Subcutaneous adipose tissue (tissue), 4 donors: ENCODE measurements around the gene MGAT5B. TPM values are rescaled to one million over a fixed set of nuclear protein-coding genes. Genes with fewer than 3 reads are reported as not detected.

Experiments
- CTCF ChIP-seq: fragments of 450-650 bp; IDR thresholded peaks from one replicate; pipeline ENCODE4 v1.5.1; 2016; ENCODE audit warnings: low read depth, mild to moderate bottlenecking, control low read depth, antibody characterized with exemption, moderate library complexity
- total RNA-seq, 4 donors: library from RNA; depleted of rRNA; stranded (reverse); fragments of >200 nt; gene quantifications; one replicate each; pipeline ENCODE4 v1.1.0, GENCODE V29; 2016

Gene MGAT5B
- total RNA-seq, 4 donors from 2014 or later: 0.19 to 0.88 TPM; not detected in 2

GRCh38 chr17:76830987-76831715 lies 37.1 kb upstream of the MGAT5B start:
- no peak for TF ChIP-seq CTCF

GRCh38 chr17:76833034-76833644 lies 35.1 kb upstream of the MGAT5B start:
- TF ChIP-seq CTCF: no peak

GRCh38 chr17:76833747-76834146 lies 34.5 kb upstream of the MGAT5B start:
- no peak for TF ChIP-seq CTCF

- no peak for TF ChIP-seq CTCF
These were observed 33.3 kb upstream of the MGAT5B start for GRCh38 chr17:76834870-76835269.

- TF ChIP-seq CTCF: no peak
These were observed 27.8 kb upstream of the MGAT5B start for GRCh38 chr17:76840443-76840767.

- TF ChIP-seq CTCF: no peak
These were observed 27.1 kb upstream of the MGAT5B start for GRCh38 chr17:76840884-76841775.
